GM23248 (cell line): ENCODE results near the gene ULK4.

Experiments used
- EZH2 ChIP-seq: fragments of 200-600 bp; sonication (generic); IDR thresholded peaks from 2 replicates; pipeline ENCODE4 v1.6.1; 2018; ENCODE audit warnings: antibody characterized with exemption, mild to moderate bottlenecking; ENCODE audit not compliant: insufficient read depth, poor library complexity, severe bottlenecking
- EZH2phosphoT487 ChIP-seq: fragments of 200-600 bp; sonication (generic); IDR thresholded peaks from 2 replicates; pipeline ENCODE4 v1.6.1; 2018; ENCODE audit warnings: antibody characterized with exemption, moderate library complexity, mild to moderate bottlenecking, low read depth; ENCODE audit not compliant: insufficient read depth

GRCh38 chr3:41338276-41338675 is 623.6 kb downstream of the ULK4 start:
- TF ChIP-seq EZH2phosphoT487 (no peak), EZH2 (no peak)
